Liver (tissue), 9 donors: Measurements from ENCODE around the gene RPS6KA3. TPM values are rescaled to one million over a fixed set of nuclear protein-coding genes. Genes with fewer than 3 reads are reported as not detected.

Experiments used
- DNase-seq: peaks from one replicate; pipeline ENCODE4 v3.0.0-alpha.2; 2017; ENCODE audit warnings: low spot score
- H3K27ac ChIP-seq, 2 donors: one replicate each; pipeline ENCODE4 v1.7.0; 2013; ENCODE audit warnings: inconsistent platforms in 2 of 2, low read length in 2 of 2, control low read depth in 1 of 2, low read depth in 1 of 2, mild to moderate bottlenecking in 1 of 2
- H3K27me3 ChIP-seq, 4 donors: one replicate each; pipeline versions ENCODE4 v1.6.1 to v1.7.0; 2013; ENCODE audit warnings: low read length in 3 of 4, inconsistent platforms in 1 of 4, mild to moderate bottlenecking in 1 of 4, moderate library complexity in 1 of 4; ENCODE audit not compliant: control insufficient read depth in 4 of 4, insufficient read depth in 4 of 4
- H3K36me3 ChIP-seq, 4 donors: one replicate each; pipeline versions ENCODE4 v1.6.1 to v1.7.0; 2013; ENCODE audit warnings: low read length in 3 of 4, mild to moderate bottlenecking in 3 of 4, low read depth in 1 of 4, moderate library complexity in 1 of 4; ENCODE audit not compliant: control insufficient read depth in 4 of 4, insufficient read depth in 3 of 4
- H3K4me1 ChIP-seq, 4 donors: one replicate each; pipeline versions ENCODE4 v1.6.1 to v1.7.0; 2013; ENCODE audit warnings: low read length in 3 of 4, mild to moderate bottlenecking in 3 of 4, moderate library complexity in 1 of 4; ENCODE audit not compliant: control insufficient read depth in 4 of 4, insufficient read depth in 4 of 4
- H3K4me3 ChIP-seq, 3 donors: one replicate each; pipeline versions ENCODE4 v1.6.1 to v1.7.0; 2013; ENCODE audit warnings: low read length in 3 of 3, control low read depth in 1 of 3, low read depth in 1 of 3, mild to moderate bottlenecking in 1 of 3
- H3K9ac ChIP-seq, 2 donors: one replicate each; pipeline ENCODE4 v1.7.0; 2013; ENCODE audit warnings: low read length in 2 of 2, mild to moderate bottlenecking in 2 of 2, moderate library complexity in 2 of 2, control low read depth in 1 of 2, low read depth in 1 of 2
- H3K9me3 ChIP-seq, 4 donors: one replicate each; pipeline versions ENCODE4 v1.6.1 to v1.7.0; 2013; ENCODE audit warnings: low read length in 3 of 4; ENCODE audit not compliant: control insufficient read depth in 4 of 4
- EGR1 ChIP-seq, 2 donors: IDR thresholded peaks; 2 replicates each; pipeline ENCODE4 v1.6.1; 2016 to 2018; ENCODE audit warnings: antibody characterized with exemption in 2 of 2, low read depth in 2 of 2
- FOXA1 ChIP-seq: IDR thresholded peaks from 2 replicates; pipeline ENCODE4 v1.6.1; 2016; ENCODE audit warnings: antibody characterized with exemption
- FOXA2 ChIP-seq: IDR thresholded peaks from 2 replicates; pipeline ENCODE4 v1.6.1; 2016; ENCODE audit warnings: antibody characterized with exemption
- GABPA ChIP-seq, 2 donors: IDR thresholded peaks in 1 of 2; conservative IDR thresholded peaks in 1 of 2; 2 replicates each; pipeline ENCODE4 v1.6.1; 2016; ENCODE audit warnings: antibody characterized with exemption in 2 of 2, mild to moderate bottlenecking in 1 of 2, moderate library complexity in 1 of 2
- HNF4A ChIP-seq, 2 donors: conservative IDR thresholded peaks; 2 replicates each; pipeline ENCODE4 v1.6.1; 2016; ENCODE audit warnings: antibody characterized with exemption in 2 of 2, mild to moderate bottlenecking in 2 of 2
- HNF4G ChIP-seq: IDR thresholded peaks from 2 replicates; pipeline ENCODE4 v1.6.1; 2016; ENCODE audit warnings: antibody characterized with exemption
- JUND ChIP-seq, 2 donors: IDR thresholded peaks; 2 replicates each; pipeline ENCODE4 v1.6.1; 2016; ENCODE audit warnings: antibody characterized with exemption in 2 of 2
- NR2F2 ChIP-seq: IDR thresholded peaks from 2 replicates; pipeline ENCODE4 v1.6.1; 2016; ENCODE audit warnings: antibody characterized with exemption
- RAD21 ChIP-seq, 2 donors: IDR thresholded peaks; 2 replicates each; pipeline ENCODE4 v1.6.1; 2016; ENCODE audit warnings: antibody characterized with exemption in 2 of 2, mild to moderate bottlenecking in 2 of 2
- RXRA ChIP-seq, 2 donors: IDR thresholded peaks; 2 replicates each; pipeline ENCODE4 v1.6.1; 2017 to 2018; ENCODE audit warnings: antibody characterized with exemption in 2 of 2, mild to moderate bottlenecking in 1 of 2
- SP1 ChIP-seq: IDR thresholded peaks from 2 replicates; pipeline ENCODE4 v1.6.1; 2018; ENCODE audit warnings: antibody characterized with exemption, mild to moderate bottlenecking
- TAF1 ChIP-seq: conservative IDR thresholded peaks from 2 replicates; pipeline ENCODE4 v1.6.1; 2016; ENCODE audit warnings: antibody characterized with exemption, mild to moderate bottlenecking
- YY1 ChIP-seq: IDR thresholded peaks from 2 replicates; pipeline ENCODE4 v1.6.1; 2016; ENCODE audit warnings: antibody characterized with exemption, mild to moderate bottlenecking
- WGBS: extraction: QIAGEN DNeasy Blood & Tissue Kit; methylation state at CpG from one replicate; pipeline ENCODE4 v1.1.7; 2013; 5-methylcytosine and 5-hydroxymethylcytosine counted together
- polyA plus RNA-seq, 2 donors: library from polyadenylated mRNA; stranded (reverse) in 1 of 2; unstranded in 1 of 2; fragments of 200-250 nt in 1 of 2; fragments of >200 nt in 1 of 2; fragmentation: Nextera tagmentation in 1 of 2; extraction: Ambion mirVana in 1 of 2; gene quantifications; one replicate each; pipeline versions ENCODE4 v1.2.1 to v1.2.3, GENCODE V29; 2013 to 2015
- total RNA-seq, 2 donors: library from RNA; depleted of rRNA; stranded (reverse); fragments of >200 nt; gene quantifications; one replicate each; pipeline ENCODE4 v1.2.3, GENCODE V29; 2014
- TF ChIP-seq, protein P1 (sequence below): IDR thresholded peaks from 2 replicates; pipeline ENCODE4 v1.6.1; 2016; ENCODE audit warnings: antibody characterized with exemption, mild to moderate bottlenecking
- TF ChIP-seq, protein P2 (sequence below): IDR thresholded peaks from 2 replicates; pipeline ENCODE4 v1.6.1; 2016; ENCODE audit warnings: antibody characterized with exemption
- TF ChIP-seq, protein P3 (sequence below): fragments of 150-350 bp; IDR thresholded peaks from 2 replicates; pipeline ENCODE4 v1.5.1; 2017; ENCODE audit warnings: improper control_type of control experiment, low read depth, low read length; ENCODE audit not compliant: missing input control
- TF ChIP-seq, protein P4 (sequence below): IDR thresholded peaks from 2 replicates; pipeline ENCODE4 v1.6.1; 2016; ENCODE audit warnings: antibody characterized with exemption
- TF ChIP-seq, protein P5 (sequence below): IDR thresholded peaks from 2 replicates; pipeline ENCODE4 v1.6.1; 2016; ENCODE audit warnings: antibody characterized with exemption
- donor health status: healthy.
- donor health status: healthy.
- donor health status: healthy.
- donor health status: healthy.
- donor health status: healthy.

The RPS6KA3 gene
- total and polyA plus RNA-seq, 4 donors: 11.1 to 69.7 (median 38.8) TPM

DNA sequence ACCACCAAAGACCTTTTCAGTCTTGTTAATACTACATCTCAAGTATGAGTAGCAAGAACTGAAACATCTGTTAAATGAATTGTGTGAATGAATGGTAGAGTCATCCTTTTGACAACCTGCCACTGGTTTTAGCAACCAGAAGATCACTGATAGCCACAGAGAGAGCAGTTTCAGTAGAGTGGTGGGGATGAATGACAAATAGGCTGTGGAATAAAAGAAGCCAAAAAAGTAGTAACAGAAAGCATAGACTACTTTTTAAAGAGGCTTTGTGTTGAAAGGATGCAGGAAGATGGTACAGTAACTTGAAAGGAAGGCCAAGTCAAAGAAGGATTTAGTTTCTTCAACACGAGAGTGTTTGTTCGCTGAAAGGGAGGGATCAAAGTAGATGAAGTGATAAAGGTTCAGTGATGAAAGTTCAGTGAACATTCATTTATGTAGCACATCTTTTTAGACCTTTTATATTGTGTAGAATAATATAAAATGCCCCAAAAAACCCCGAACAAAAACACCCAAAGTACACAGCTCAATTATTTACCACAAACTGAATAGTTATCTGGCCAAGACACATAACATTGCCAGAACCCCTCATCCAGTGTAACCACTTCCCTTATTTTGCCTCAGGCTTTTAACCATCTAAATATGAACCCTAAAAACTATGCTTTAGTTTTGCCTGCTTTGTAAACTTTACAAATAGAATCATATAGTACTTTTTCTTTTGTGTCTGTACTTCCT, 84.9 kb downstream of the RPS6KA3 start:
- WGBS: 69% methylated on average over 3 of the region's 3 CpGs
- Histone ChIP-seq H3K9me3 (no peaks in the 10 kb centered on the region), H3K4me1 (no peaks in the 10 kb centered on the region), H3K4me3 (no peak overlapping the region), H3K9ac (no peak overlapping the region), H3K36me3 (peaks cover 0 to 24% (median 6%) of the 10 kb centered on the region in 4 donors), H3K27ac (no peak overlapping the region), H3K27me3 (no peaks in the 10 kb centered on the region)
- TF ChIP-seq, protein P1, sequence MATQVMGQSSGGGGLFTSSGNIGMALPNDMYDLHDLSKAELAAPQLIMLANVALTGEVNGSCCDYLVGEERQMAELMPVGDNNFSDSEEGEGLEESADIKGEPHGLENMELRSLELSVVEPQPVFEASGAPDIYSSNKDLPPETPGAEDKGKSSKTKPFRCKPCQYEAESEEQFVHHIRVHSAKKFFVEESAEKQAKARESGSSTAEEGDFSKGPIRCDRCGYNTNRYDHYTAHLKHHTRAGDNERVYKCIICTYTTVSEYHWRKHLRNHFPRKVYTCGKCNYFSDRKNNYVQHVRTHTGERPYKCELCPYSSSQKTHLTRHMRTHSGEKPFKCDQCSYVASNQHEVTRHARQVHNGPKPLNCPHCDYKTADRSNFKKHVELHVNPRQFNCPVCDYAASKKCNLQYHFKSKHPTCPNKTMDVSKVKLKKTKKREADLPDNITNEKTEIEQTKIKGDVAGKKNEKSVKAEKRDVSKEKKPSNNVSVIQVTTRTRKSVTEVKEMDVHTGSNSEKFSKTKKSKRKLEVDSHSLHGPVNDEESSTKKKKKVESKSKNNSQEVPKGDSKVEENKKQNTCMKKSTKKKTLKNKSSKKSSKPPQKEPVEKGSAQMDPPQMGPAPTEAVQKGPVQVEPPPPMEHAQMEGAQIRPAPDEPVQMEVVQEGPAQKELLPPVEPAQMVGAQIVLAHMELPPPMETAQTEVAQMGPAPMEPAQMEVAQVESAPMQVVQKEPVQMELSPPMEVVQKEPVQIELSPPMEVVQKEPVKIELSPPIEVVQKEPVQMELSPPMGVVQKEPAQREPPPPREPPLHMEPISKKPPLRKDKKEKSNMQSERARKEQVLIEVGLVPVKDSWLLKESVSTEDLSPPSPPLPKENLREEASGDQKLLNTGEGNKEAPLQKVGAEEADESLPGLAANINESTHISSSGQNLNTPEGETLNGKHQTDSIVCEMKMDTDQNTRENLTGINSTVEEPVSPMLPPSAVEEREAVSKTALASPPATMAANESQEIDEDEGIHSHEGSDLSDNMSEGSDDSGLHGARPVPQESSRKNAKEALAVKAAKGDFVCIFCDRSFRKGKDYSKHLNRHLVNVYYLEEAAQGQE: no peak
- TF ChIP-seq EGR1 (IDR thresholded peaks at IDR 0.05; ENCODE audit: low read depth in 2 of 2): no peak
- TF ChIP-seq RXRA (IDR thresholded peaks at IDR 0.05): no peak
- TF ChIP-seq YY1: no peak
- TF ChIP-seq FOXA2: no peak
- TF ChIP-seq HNF4G: no peak
- no peak for TF ChIP-seq TAF1
- no peak for TF ChIP-seq GABPA (IDR thresholded peaks at IDR 0.05 in 1 of 2, conservative IDR thresholded peaks at IDR 0.05 in 1 of 2)
- TF ChIP-seq NR2F2: no peak
- TF ChIP-seq, protein P2, sequence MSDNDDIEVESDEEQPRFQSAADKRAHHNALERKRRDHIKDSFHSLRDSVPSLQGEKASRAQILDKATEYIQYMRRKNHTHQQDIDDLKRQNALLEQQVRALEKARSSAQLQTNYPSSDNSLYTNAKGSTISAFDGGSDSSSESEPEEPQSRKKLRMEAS: no peak
- TF ChIP-seq, protein P3, sequence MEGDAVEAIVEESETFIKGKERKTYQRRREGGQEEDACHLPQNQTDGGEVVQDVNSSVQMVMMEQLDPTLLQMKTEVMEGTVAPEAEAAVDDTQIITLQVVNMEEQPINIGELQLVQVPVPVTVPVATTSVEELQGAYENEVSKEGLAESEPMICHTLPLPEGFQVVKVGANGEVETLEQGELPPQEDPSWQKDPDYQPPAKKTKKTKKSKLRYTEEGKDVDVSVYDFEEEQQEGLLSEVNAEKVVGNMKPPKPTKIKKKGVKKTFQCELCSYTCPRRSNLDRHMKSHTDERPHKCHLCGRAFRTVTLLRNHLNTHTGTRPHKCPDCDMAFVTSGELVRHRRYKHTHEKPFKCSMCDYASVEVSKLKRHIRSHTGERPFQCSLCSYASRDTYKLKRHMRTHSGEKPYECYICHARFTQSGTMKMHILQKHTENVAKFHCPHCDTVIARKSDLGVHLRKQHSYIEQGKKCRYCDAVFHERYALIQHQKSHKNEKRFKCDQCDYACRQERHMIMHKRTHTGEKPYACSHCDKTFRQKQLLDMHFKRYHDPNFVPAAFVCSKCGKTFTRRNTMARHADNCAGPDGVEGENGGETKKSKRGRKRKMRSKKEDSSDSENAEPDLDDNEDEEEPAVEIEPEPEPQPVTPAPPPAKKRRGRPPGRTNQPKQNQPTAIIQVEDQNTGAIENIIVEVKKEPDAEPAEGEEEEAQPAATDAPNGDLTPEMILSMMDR: no peak
- no peak for TF ChIP-seq HNF4A (conservative IDR thresholded peaks at IDR 0.05)
- TF ChIP-seq, protein P4, sequence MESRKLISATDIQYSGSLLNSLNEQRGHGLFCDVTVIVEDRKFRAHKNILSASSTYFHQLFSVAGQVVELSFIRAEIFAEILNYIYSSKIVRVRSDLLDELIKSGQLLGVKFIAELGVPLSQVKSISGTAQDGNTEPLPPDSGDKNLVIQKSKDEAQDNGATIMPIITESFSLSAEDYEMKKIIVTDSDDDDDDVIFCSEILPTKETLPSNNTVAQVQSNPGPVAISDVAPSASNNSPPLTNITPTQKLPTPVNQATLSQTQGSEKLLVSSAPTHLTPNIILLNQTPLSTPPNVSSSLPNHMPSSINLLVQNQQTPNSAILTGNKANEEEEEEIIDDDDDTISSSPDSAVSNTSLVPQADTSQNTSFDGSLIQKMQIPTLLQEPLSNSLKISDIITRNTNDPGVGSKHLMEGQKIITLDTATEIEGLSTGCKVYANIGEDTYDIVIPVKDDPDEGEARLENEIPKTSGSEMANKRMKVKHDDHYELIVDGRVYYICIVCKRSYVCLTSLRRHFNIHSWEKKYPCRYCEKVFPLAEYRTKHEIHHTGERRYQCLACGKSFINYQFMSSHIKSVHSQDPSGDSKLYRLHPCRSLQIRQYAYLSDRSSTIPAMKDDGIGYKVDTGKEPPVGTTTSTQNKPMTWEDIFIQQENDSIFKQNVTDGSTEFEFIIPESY: no peak
- no peak for TF ChIP-seq FOXA1
- no peak for TF ChIP-seq RAD21 (IDR thresholded peaks at IDR 0.05)
- no peak for TF ChIP-seq SP1
- no peak for TF ChIP-seq JUND (IDR thresholded peaks at IDR 0.05)
- TF ChIP-seq, protein P5, sequence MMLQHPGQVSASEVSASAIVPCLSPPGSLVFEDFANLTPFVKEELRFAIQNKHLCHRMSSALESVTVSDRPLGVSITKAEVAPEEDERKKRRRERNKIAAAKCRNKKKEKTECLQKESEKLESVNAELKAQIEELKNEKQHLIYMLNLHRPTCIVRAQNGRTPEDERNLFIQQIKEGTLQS: no peak
- DNase-seq: no peak
